Measurements from ENCODE around the gene LAMTOR4. TPM values are rescaled to one million over a fixed set of nuclear protein-coding genes. Genes with fewer than 3 reads are reported as not detected.

LAMTOR4 gene
- total and polyA plus RNA-seq, 2 of the 13 experiments (the other 11 are each of a cell fraction or from before 2014, with no cell fraction given): 115 to 118 TPM

DNA sequence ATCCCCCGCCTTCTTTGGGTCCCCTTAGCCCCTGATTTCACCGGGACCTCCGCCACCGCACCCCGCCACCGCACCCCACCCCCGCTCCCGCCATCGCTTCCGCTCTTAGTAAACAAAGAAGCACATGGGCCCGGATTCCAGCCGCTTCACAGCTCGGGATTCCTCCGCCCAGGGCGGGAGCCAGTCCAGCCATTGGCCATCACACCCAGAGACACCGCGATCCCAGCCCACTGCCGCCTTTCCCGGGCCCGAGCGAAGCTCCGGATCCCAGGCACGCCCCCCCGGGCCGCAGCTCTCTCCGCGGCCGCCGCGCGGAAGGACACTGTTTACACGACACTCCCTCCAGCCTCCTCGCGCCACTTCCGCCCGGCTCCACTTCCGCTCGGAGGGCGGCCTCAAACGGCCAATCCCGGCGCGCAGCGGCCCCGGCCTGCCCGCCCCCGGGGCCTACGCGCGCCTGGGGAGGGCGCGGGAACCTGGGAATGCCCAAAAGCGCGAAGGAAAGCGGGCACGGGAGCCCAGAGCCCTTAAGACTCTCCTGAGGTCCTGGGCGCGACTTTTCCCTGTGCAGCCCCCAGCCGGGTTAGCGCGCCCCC lies 48.2 kb upstream of the LAMTOR4 start (continued):
- TF ChIP-seq ZNF251 (CRISPR knock-in tag; IDR thresholded peaks at IDR 0.05): no peak
- TF ChIP-seq ZNF672 (CRISPR knock-in tag; IDR thresholded peaks at IDR 0.05): no peak
- no peak; the same call in 1 of the 2 replicates for TF ChIP-seq SMAD1 (CRISPR knock-in tag; IDR thresholded peaks at IDR 0.05; ENCODE audit: borderline replicate concordance, low read depth)
- TF ChIP-seq SSRP1 (CRISPR knock-in tag; IDR thresholded peaks at IDR 0.05): no peak
- TF ChIP-seq TBL1XR1 (IDR thresholded peaks at IDR 0.05; ENCODE audit: borderline replicate concordance, low read length, partially characterized antibody): peak; percentile 31
- TF ChIP-seq SP2 (CRISPR knock-in tag; IDR thresholded peaks at IDR 0.05): peak; percentile 94
- peak; percentile 34; the same call in 1 of the 2 replicates for TF ChIP-seq ZIK1 (CRISPR knock-in tag; IDR thresholded peaks at IDR 0.05; ENCODE audit: borderline replicate concordance, low read depth)
- TF ChIP-seq IKZF5 (CRISPR knock-in tag; IDR thresholded peaks at IDR 0.05): peak; percentile 79; the same call in 1 of the 2 replicates
- no peak for TF ChIP-seq ZNF30 (CRISPR knock-in tag; IDR thresholded peaks at IDR 0.05)
- no peak for TF ChIP-seq MZF1 (CRISPR knock-in tag; IDR thresholded peaks at IDR 0.05; ENCODE audit: borderline replicate concordance)
- TF ChIP-seq, protein P1, sequence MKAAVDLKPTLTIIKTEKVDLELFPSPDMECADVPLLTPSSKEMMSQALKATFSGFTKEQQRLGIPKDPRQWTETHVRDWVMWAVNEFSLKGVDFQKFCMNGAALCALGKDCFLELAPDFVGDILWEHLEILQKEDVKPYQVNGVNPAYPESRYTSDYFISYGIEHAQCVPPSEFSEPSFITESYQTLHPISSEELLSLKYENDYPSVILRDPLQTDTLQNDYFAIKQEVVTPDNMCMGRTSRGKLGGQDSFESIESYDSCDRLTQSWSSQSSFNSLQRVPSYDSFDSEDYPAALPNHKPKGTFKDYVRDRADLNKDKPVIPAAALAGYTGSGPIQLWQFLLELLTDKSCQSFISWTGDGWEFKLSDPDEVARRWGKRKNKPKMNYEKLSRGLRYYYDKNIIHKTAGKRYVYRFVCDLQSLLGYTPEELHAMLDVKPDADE (CRISPR knock-in tag; IDR thresholded peaks at IDR 0.05): no peak
- TF ChIP-seq GTF3A (CRISPR knock-in tag; conservative IDR thresholded peaks at IDR 0.05): no peak
- peak; percentile 67; the same call in 1 of the 2 replicates for TF ChIP-seq ZBTB8A (CRISPR knock-in tag; IDR thresholded peaks at IDR 0.05; ENCODE audit: borderline replicate concordance, low read depth)
- no peak for TF ChIP-seq ZNF382 (CRISPR knock-in tag; IDR thresholded peaks at IDR 0.05; ENCODE audit: borderline replicate concordance)
- TF ChIP-seq, protein P2, sequence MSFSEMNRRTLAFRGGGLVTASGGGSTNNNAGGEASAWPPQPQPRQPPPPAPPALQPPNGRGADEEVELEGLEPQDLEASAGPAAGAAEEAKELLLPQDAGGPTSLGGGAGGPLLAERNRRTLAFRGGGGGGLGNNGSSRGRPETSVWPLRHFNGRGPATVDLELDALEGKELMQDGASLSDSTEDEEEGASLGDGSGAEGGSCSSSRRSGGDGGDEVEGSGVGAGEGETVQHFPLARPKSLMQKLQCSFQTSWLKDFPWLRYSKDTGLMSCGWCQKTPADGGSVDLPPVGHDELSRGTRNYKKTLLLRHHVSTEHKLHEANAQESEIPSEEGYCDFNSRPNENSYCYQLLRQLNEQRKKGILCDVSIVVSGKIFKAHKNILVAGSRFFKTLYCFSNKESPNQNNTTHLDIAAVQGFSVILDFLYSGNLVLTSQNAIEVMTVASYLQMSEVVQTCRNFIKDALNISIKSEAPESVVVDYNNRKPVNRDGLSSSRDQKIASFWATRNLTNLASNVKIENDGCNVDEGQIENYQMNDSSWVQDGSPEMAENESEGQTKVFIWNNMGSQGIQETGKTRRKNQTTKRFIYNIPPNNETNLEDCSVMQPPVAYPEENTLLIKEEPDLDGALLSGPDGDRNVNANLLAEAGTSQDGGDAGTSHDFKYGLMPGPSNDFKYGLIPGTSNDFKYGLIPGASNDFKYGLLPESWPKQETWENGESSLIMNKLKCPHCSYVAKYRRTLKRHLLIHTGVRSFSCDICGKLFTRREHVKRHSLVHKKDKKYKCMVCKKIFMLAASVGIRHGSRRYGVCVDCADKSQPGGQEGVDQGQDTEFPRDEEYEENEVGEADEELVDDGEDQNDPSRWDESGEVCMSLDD (CRISPR knock-in tag; IDR thresholded peaks at IDR 0.05; ENCODE audit: borderline replicate concordance): no peak
- no peak for TF ChIP-seq ADNP (CRISPR knock-in tag; IDR thresholded peaks at IDR 0.05)
- TF ChIP-seq PRPF4 (IDR thresholded peaks at IDR 0.05; ENCODE audit: low read depth, low read length, poor library complexity, severe bottlenecking): no peak
- no peak for TF ChIP-seq TERF1 (CRISPR knock-in tag; IDR thresholded peaks at IDR 0.05)
- peak; percentile 74 for TF ChIP-seq ATF1 (CRISPR knock-in tag; IDR thresholded peaks at IDR 0.05)
- no peak for TF ChIP-seq ZNF3 (CRISPR knock-in tag; IDR thresholded peaks at IDR 0.05)
- no peak for TF ChIP-seq ATRX (CRISPR knock-in tag; IDR thresholded peaks at IDR 0.05; ENCODE audit: borderline replicate concordance)
- TF ChIP-seq NFE2 (CRISPR knock-in tag; IDR thresholded peaks at IDR 0.05): no peak
- TF ChIP-seq MXD3 (CRISPR knock-in tag; IDR thresholded peaks at IDR 0.05): peak; percentile 91
- peak; percentile 27 for TF ChIP-seq ZNF547 (CRISPR knock-in tag; IDR thresholded peaks at IDR 0.05)
